HCT116 (cell line): ENCODE measurements around the gene EVC. TPM values are rescaled to one million over a fixed set of nuclear protein-coding genes. Genes with fewer than 3 reads are reported as not detected.
A peak's percentile ranks its signal among the peaks of the same experiment; 100 is the strongest.

ENCODE experiments used
- ATAC-seq: fragments of 200-7000 bp; cut with Tn5 transposase; 2 replicates; pipeline ENCODE4 v1.9.1; 2020; ENCODE audit warnings: mild to moderate bottlenecking, moderate library complexity
- BruUV-seq: library from RNA; stranded (reverse); fragments of 400-500 nt; replicated peaks from 2 replicates; lab custom pipeline; 2021; lab: Mats Ljungman, UMichigan
- CTCF ChIA-PET: fragments of 300-600 bp; sonication (Branson Sonifier 250); formaldehyde crosslinking; loops from one replicate; lab custom pipeline; 2021; ENCODE audit warnings: antibody characterized with exemption; lab: Charles Lee
- POLR2A ChIA-PET: fragments of 300-600, 350-600 bp; sonication (Branson Sonifier 250); formaldehyde crosslinking; loops from one replicate; lab custom pipeline; 2021; ENCODE audit warnings: antibody characterized with exemption; lab: Charles Lee
- RAD21 ChIA-PET, 2 experiments: fragments of 300-600 bp; sonication (Branson Sonifier 250); formaldehyde crosslinking; loops; one replicate each; lab custom pipeline; 2023; ENCODE audit warnings: low total read pairs in 2 of 2; ENCODE audit not compliant: uncharacterized antibody in 2 of 2, unreplicated experiment in 2 of 2, low non-redundant PET in 1 of 2; lab: Charles Lee
- DNase-seq: peaks from one replicate; pipeline ENCODE4 v3.0.0-alpha.2; 2010; ENCODE audit warnings: low read depth, low spot score
- H2AFZ ChIP-seq: fragments of 200-600 bp; shearing (Covaris generic), sonication (generic); 2 replicates; pipeline ENCODE4 v1.6.1; 2017; ENCODE audit warnings: low read depth, mixed run types, mixed read lengths, antibody characterized with exemption, low read length; ENCODE audit not compliant: poor library complexity, severe bottlenecking
- H3K27ac ChIP-seq: 2 replicates; pipeline ENCODE4 v1.5.1; 2012; ENCODE audit warnings: low read depth, low read length
- H3K27me3 ChIP-seq: fragments of 200-600 bp; sonication (generic); 2 replicates; pipeline ENCODE4 v1.6.1; 2016; ENCODE audit warnings: mixed run types, low read length, mixed read lengths; ENCODE audit not compliant: insufficient read depth
- H3K36me3 ChIP-seq, 2 experiments: fragments of 200-500 bp in 1 of 2; fragments of 200-600 bp in 1 of 2; sonication (Bioruptor generic) in 1 of 2; sonication (generic) in 1 of 2; 2 replicates each; pipeline versions ENCODE4 v1.5.1 to v1.6.1; 2014 to 2016; ENCODE audit warnings: low read length in 2 of 2, inconsistent platforms in 1 of 2, mixed read lengths in 1 of 2, mixed run types in 1 of 2; ENCODE audit not compliant: insufficient read depth in 2 of 2, control insufficient read depth in 1 of 2
- H3K4me1 ChIP-seq, 2 experiments: fragments of 200-600 bp in 1 of 2; sonication (generic) in 1 of 2; 2 replicates each; pipeline versions ENCODE4 v1.5.1 to v1.6.1; 2012 to 2017; ENCODE audit warnings: low read length in 2 of 2, inconsistent platforms in 1 of 2, mild to moderate bottlenecking in 1 of 2, mixed read lengths in 1 of 2, mixed run types in 1 of 2, moderate library complexity in 1 of 2; ENCODE audit not compliant: insufficient read depth in 2 of 2, control insufficient read depth in 1 of 2
- H3K4me2 ChIP-seq: fragments of 200-600 bp; sonication (generic); 2 replicates; pipeline ENCODE4 v1.6.1; 2017; ENCODE audit warnings: mixed run types, low read length, mixed read lengths
- H3K4me3 ChIP-seq, 2 experiments: fragments of 200-600 bp in 1 of 2; sonication (generic) in 1 of 2; replicated peaks in 1 of 2; 2 replicates each; pipeline ENCODE4 v1.5.1; 2011 to 2016; ENCODE audit warnings: low read length in 2 of 2, control low read depth in 1 of 2, low read depth in 1 of 2, mild to moderate bottlenecking in 1 of 2, mixed read lengths in 1 of 2, mixed run types in 1 of 2
- H3K79me2 ChIP-seq: fragments of 200-600 bp; sonication (generic); 2 replicates; pipeline ENCODE4 v1.6.1; 2017; ENCODE audit warnings: mild to moderate bottlenecking, mixed run types, low read length, moderate library complexity, mixed read lengths; ENCODE audit not compliant: insufficient read depth
- H3K9ac ChIP-seq: fragments of 200-600 bp; sonication (generic); 2 replicates; pipeline ENCODE4 v1.6.1; 2016; ENCODE audit warnings: low read length, mixed read lengths
- H3K9me2 ChIP-seq: fragments of 200-600 bp; sonication (generic), shearing (Covaris generic); 2 replicates; pipeline ENCODE4 v1.6.1; 2017; ENCODE audit warnings: mixed run types, mild to moderate bottlenecking, moderate library complexity; ENCODE audit not compliant: insufficient read depth
- H3K9me3 ChIP-seq, 2 experiments: fragments of 200-500 bp in 1 of 2; fragments of 200-600 bp in 1 of 2; sonication (Bioruptor generic) in 1 of 2; sonication (generic) in 1 of 2; 2 replicates each; pipeline ENCODE4 v1.6.1; 2014 to 2017; ENCODE audit warnings: low read length in 2 of 2, mixed read lengths in 2 of 2, inconsistent platforms in 1 of 2, low read depth in 1 of 2, mild to moderate bottlenecking in 1 of 2, mixed run types in 1 of 2, moderate library complexity in 1 of 2; ENCODE audit not compliant: control insufficient read depth in 1 of 2, insufficient read depth in 1 of 2
- H4K20me1 ChIP-seq: fragments of 200-600 bp; sonication (generic), shearing (Covaris generic); 2 replicates; pipeline ENCODE4 v1.6.1; 2017; ENCODE audit warnings: mixed run types, mild to moderate bottlenecking, moderate library complexity; ENCODE audit not compliant: insufficient read depth
- ATF3 ChIP-seq: IDR thresholded peaks from 2 replicates; pipeline ENCODE4 v1.6.1; 2012
- CBX3 ChIP-seq: IDR thresholded peaks from 2 replicates; pipeline ENCODE4 v1.6.1; 2012; ENCODE audit warnings: low read depth
- CEBPB ChIP-seq: IDR thresholded peaks from 2 replicates; pipeline ENCODE4 v1.6.1; 2012; ENCODE audit warnings: low read depth
- CTCF ChIP-seq, 3 experiments: fragments of 200-600 bp in 1 of 3; sonication (generic) in 1 of 3; IDR thresholded peaks in 2 of 3; conservative IDR thresholded peaks in 1 of 3; 2 replicates each; pipeline ENCODE4 v1.5.1; 2012 to 2017; ENCODE audit warnings: low read depth in 2 of 3, low read length in 2 of 3, antibody characterized with exemption in 1 of 3, borderline replicate concordance in 1 of 3, control low read depth in 1 of 3, mild to moderate bottlenecking in 1 of 3, mixed read lengths in 1 of 3, mixed run types in 1 of 3, moderate library complexity in 1 of 3; ENCODE audit not compliant: insufficient read depth in 1 of 3
- EGR1 ChIP-seq: IDR thresholded peaks from 2 replicates; pipeline ENCODE4 v1.6.1; 2012; ENCODE audit warnings: low read depth
- EZH2 ChIP-seq: fragments of 200-600 bp; sonication (generic); IDR thresholded peaks from 2 replicates; pipeline ENCODE4 v1.6.1; 2017; ENCODE audit warnings: antibody characterized with exemption, mixed run types
- EZH2phosphoT487 ChIP-seq: fragments of 200-600 bp; IDR thresholded peaks from 2 replicates; pipeline ENCODE4 v1.6.1; 2018; ENCODE audit warnings: antibody characterized with exemption, borderline replicate concordance
- FOSL1 ChIP-seq: IDR thresholded peaks from 2 replicates; pipeline ENCODE4 v1.6.1; 2012; ENCODE audit warnings: low read depth
- JUND ChIP-seq: IDR thresholded peaks from 2 replicates; pipeline ENCODE4 v1.6.1; 2012
- POLR2AphosphoS5 ChIP-seq: IDR thresholded peaks from 2 replicates; pipeline ENCODE4 v1.6.1; 2011; ENCODE audit warnings: mild to moderate bottlenecking, low read depth, low read length, moderate library complexity
- SIN3A ChIP-seq: IDR thresholded peaks from 2 replicates; pipeline ENCODE4 v1.6.1; 2012; ENCODE audit warnings: low read depth
- SP1 ChIP-seq: IDR thresholded peaks from 2 replicates; pipeline ENCODE4 v1.6.1; 2012; ENCODE audit warnings: low read depth
- TCF7L2 ChIP-seq: IDR thresholded peaks from 2 replicates; pipeline ENCODE4 v1.7.0; 2011; ENCODE audit warnings: borderline replicate concordance, inconsistent platforms; ENCODE audit not compliant: insufficient read depth, insufficient read length; ENCODE audit errors: extremely low read depth
- ZNF274 ChIP-seq: fragments of 200-500 bp; sonication (Bioruptor generic); IDR thresholded peaks from 2 replicates; pipeline ENCODE4 v1.6.1; 2014; ENCODE audit warnings: mild to moderate bottlenecking, low read depth, low read length, inconsistent platforms
- intact Hi-C: fragments of 100-400 bp; cut with micrococcal nuclease; formaldehyde crosslinking; loops from 2 replicates; pipeline ENCODE4 v1.10.0; 2022
- total RNA-seq: library from RNA; stranded (reverse); gene quantifications from one replicate; pipeline ENCODE4 v1.2.1, GENCODE V29; 2021; ENCODE audit not compliant: unreplicated experiment

EVC gene
- total RNA-seq, 1 experiment from 2014 or later = 0.15 TPM

GRCh38 chr4:5747738-5748375 is 36.9 kb downstream of the EVC start:
- Histone ChIP-seq H3K9me3 (no peaks in the 10 kb centered on the region), H3K9me2 (no peaks in the 10 kb centered on the region), H3K4me1 (peaks cover 0 to 27% of the 10 kb centered on the region in 2 experiments; a peak in 1 of 4 replicates), H3K9ac (no peak overlapping the region), H3K79me2 (no peaks in the 10 kb centered on the region), H4K20me1 (no peaks in the 10 kb centered on the region), H3K4me2 (peak overlapping the region; percentile 26; the same call in 1 of the 2 replicates), H3K27me3 (no peaks in the 10 kb centered on the region), H3K27ac (no peak overlapping the region), H2AFZ (no peak overlapping the region), H3K36me3 (no peaks in the 10 kb centered on the region), H3K4me3 (no peak overlapping the region)
- POLR2A ChIA-PET = no interaction called here
- RAD21 ChIA-PET = no interaction called here
- intact Hi-C loops = no loop called here
- CTCF ChIA-PET = no interaction called here
- TF ChIP-seq JUND (no peak; the same call in 1 of the 2 replicates), EZH2 (no peak), POLR2AphosphoS5 (no peak), FOSL1 (peak; percentile 48), CBX3 (no peak)
- BruUV-seq = no TSS peak
- ATAC-seq = no peak
- DNase-seq = no peak

DNA sequence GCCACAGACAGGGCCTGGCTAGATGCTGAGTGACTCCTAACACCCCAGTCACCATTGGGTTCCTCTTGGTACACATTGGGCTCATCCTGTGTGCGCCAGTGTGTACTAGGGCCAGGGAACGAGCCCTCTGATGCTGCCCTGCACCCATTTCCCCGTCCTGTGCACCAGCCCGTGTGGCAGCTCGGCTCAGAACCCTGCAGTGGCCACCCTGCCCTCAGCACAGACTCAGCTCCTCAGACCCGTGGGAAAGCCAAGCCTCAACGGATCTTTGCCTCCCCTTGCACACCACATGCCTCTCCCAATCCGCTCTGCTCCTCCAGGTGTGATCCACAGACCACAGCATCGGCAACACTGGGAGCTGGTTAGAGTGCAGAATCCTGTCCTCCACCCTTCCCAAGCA is 38.6 kb downstream of the EVC start:
- Histone ChIP-seq H3K9me2 (no peaks in the 10 kb centered on the region), H3K9ac (no peak overlapping the region), H3K9me3 (no peaks in the 10 kb centered on the region), H2AFZ (no peak overlapping the region), H3K27ac (no peak overlapping the region), H3K4me1 (peaks cover 10 to 43% of the 10 kb centered on the region in 2 experiments), H3K27me3 (no peaks in the 10 kb centered on the region), H4K20me1 (no peaks in the 10 kb centered on the region), H3K4me2 (no peak overlapping the region), H3K36me3 (no peaks in the 10 kb centered on the region), H3K79me2 (no peaks in the 10 kb centered on the region), H3K4me3 (no peak overlapping the region)
- ChIA-PET RAD21 (no interaction called here), CTCF (no interaction called here), POLR2A (no interaction called here)
- DNase-seq (no peak), ATAC-seq (no peak)
- TF ChIP-seq SP1 (no peak), EZH2phosphoT487 (no peak), ZNF274 (no peak), ATF3 (no peak), SIN3A (no peak), EGR1 (no peak), TCF7L2 (no peak), CEBPB (no peak), CTCF (IDR thresholded peaks at IDR 0.05 in 2 of 3, conservative IDR thresholded peaks at IDR 0.05 in 1 of 3; ENCODE audit: borderline replicate concordance in 1 of 3, insufficient read depth in 1 of 3, low read depth in 2 of 3, low read length in 2 of 3) (no peak)
- intact Hi-C loops = no loop called here
- BruUV-seq = no TSS peak
